ENCODE measurements around the gene HSD11B2.
A peak's percentile ranks its signal among the peaks of the same experiment; 100 is the strongest.

The HSD11B2 gene

GRCh38 chr16:67454104-67454503 lies 23.2 kb downstream of the HSD11B2 start:
- Histone ChIP-seq H3K4me3 (no peak overlapping the region), H3K27ac (no peak overlapping the region)
- DNase-seq (ENCODE audit: low spot score): no peak
- no peak for TF ChIP-seq CTCF (IDR thresholded peaks at IDR 0.05)

- no peak overlapping the region for H3K27ac ChIP-seq
- DNase-seq (ENCODE audit: low spot score): no peak
- H3K4me3 ChIP-seq: no peak overlapping the region
- TF ChIP-seq CTCF (IDR thresholded peaks at IDR 0.05): no peak
These were observed 23.9 kb downstream of the HSD11B2 start for GRCh38 chr16:67454852-67455251.

- no peak for DNase-seq (ENCODE audit: low spot score)
- H3K4me3 ChIP-seq: no peak overlapping the region
These were observed 25.6 kb downstream of the HSD11B2 start for GRCh38 chr16:67456391-67457081.

GRCh38 chr16:67457611-67458010 lies 26.7 kb downstream of the HSD11B2 start:
- no peak for DNase-seq (ENCODE audit: low spot score)
- no peak overlapping the region for H3K4me3 ChIP-seq
- no peak for TF ChIP-seq CTCF (IDR thresholded peaks at IDR 0.05)
- peak overlapping the region in 1 of 2 donors; percentile 73 for H3K27ac ChIP-seq

More at GRCh38 chr16:67456391-67457081, 25.6 kb downstream of the HSD11B2 start:
- H3K27ac ChIP-seq: peak overlapping the region; percentile 30 to 73
- peak; percentile 24 for TF ChIP-seq CTCF (IDR thresholded peaks at IDR 0.05)

GRCh38 chr16:67458121-67458641 lies 27.3 kb downstream of the HSD11B2 start:
- no peak for DNase-seq (ENCODE audit: low spot score)
- Histone ChIP-seq H3K27ac (peak overlapping the region; percentile 50 to 73), H3K4me3 (no peak overlapping the region)
- no peak for TF ChIP-seq CTCF (IDR thresholded peaks at IDR 0.05)

GRCh38 chr16:67459066-67459860 lies 28.3 kb downstream of the HSD11B2 start:
- Histone ChIP-seq H3K4me3 (peak overlapping the region; percentile 31), H3K27ac (peak overlapping the region; percentile 50 to 73)
- DNase-seq (ENCODE audit: low spot score): no peak
- TF ChIP-seq CTCF (IDR thresholded peaks at IDR 0.05): no peak

Measured in coronary artery (tissue), 2 donors.